DOHH2 (cell line): ENCODE data around the gene RBM25.

Experiments used
- EZH2phosphoT487 ChIP-seq: fragments of 200-600 bp; sonication (generic); IDR thresholded peaks from 2 replicates; pipeline ENCODE4 v1.6.1; 2017; ENCODE audit warnings: borderline replicate concordance, mild to moderate bottlenecking, antibody characterized with exemption, low read length, moderate library complexity, mixed read lengths
- TF ChIP-seq, protein P1 (sequence below): fragments of 200-600 bp; sonication (generic); IDR thresholded peaks from one replicate; pipeline ENCODE4 v1.5.1; 2014; ENCODE audit warnings: antibody characterized with exemption, mild to moderate bottlenecking, low read depth, low read length; ENCODE audit not compliant: poor library complexity, severe bottlenecking

GRCh38 chr14:73136085-73136386, 77.7 kb downstream of the RBM25 start:
- TF ChIP-seq, protein P1, sequence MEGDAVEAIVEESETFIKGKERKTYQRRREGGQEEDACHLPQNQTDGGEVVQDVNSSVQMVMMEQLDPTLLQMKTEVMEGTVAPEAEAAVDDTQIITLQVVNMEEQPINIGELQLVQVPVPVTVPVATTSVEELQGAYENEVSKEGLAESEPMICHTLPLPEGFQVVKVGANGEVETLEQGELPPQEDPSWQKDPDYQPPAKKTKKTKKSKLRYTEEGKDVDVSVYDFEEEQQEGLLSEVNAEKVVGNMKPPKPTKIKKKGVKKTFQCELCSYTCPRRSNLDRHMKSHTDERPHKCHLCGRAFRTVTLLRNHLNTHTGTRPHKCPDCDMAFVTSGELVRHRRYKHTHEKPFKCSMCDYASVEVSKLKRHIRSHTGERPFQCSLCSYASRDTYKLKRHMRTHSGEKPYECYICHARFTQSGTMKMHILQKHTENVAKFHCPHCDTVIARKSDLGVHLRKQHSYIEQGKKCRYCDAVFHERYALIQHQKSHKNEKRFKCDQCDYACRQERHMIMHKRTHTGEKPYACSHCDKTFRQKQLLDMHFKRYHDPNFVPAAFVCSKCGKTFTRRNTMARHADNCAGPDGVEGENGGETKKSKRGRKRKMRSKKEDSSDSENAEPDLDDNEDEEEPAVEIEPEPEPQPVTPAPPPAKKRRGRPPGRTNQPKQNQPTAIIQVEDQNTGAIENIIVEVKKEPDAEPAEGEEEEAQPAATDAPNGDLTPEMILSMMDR, result no peak
- no peak for TF ChIP-seq EZH2phosphoT487
